ENCODE measurements around the gene RGS3. TPM values are rescaled to one million over a fixed set of nuclear protein-coding genes. Genes with fewer than 3 reads are reported as not detected.

The RGS3 gene
- total RNA-seq, 1 experiment from 2014 or later: 71.1 TPM

- POLR2A ChIA-PET: no interaction called here
- DNase-seq: no peak
- Histone ChIP-seq H3K4me1 (no peaks in the 10 kb centered on the region; the same call in 1 of the 2 replicates), H3K36me3 (ENCODE audit: control insufficient read depth, insufficient read depth, low read length) (no peaks in the 10 kb centered on the region), H3K4me3 (ENCODE audit: low read depth, low read length) (no peak overlapping the region), H3K27me3 (replicated peaks; ENCODE audit: control insufficient read depth, insufficient read depth, low read length) (no peaks in the 10 kb centered on the region), H3K9me3 (no peaks in the 10 kb centered on the region)
- Mint-ChIP-seq H3K4me1 (ENCODE audit: low read depth, unreplicated experiment) (no peaks in the 10 kb centered on the region), H3K4me3 (ENCODE audit: unreplicated experiment) (no peak overlapping the region), H3K36me3 (ENCODE audit: insufficient read depth, unreplicated experiment) (peaks cover 26% of the 10 kb centered on the region), H3K9me3 (ENCODE audit: unreplicated experiment) (no peaks in the 10 kb centered on the region), H3K27me3 (ENCODE audit: insufficient read depth, unreplicated experiment) (no peaks in the 10 kb centered on the region), H3K27ac (ENCODE audit: unreplicated experiment) (no peak overlapping the region)
- no peak for TF ChIP-seq CTCF (IDR thresholded peaks at IDR 0.05; ENCODE audit: insufficient read depth in 1 of 2, low read depth in 1 of 2, low read length in 1 of 2, severe bottlenecking in 1 of 2, unreplicated experiment in 1 of 2)
- CTCF ChIA-PET: interaction anchor here (9.2 kb wide), 1 partner anchor 59 kb away, joined by 191 read pairs; no protein-coding TSS in a partner anchor
- intact Hi-C loops (cut with micrococcal nuclease; ENCODE audit: unreplicated experiment): no loop called here
- no TSS peak for BruUV-seq (replicated peaks)
These were observed 133.2 kb downstream of the RGS3 start for GRCh38 chr9:113596616-113597320.

- DNase-seq: no peak
- Mint-ChIP-seq H3K9me3 (ENCODE audit: unreplicated experiment) (no peaks in the 10 kb centered on the region), H3K27me3 (ENCODE audit: insufficient read depth, unreplicated experiment) (no peaks in the 10 kb centered on the region), H3K27ac (ENCODE audit: unreplicated experiment) (no peak overlapping the region), H3K4me3 (ENCODE audit: unreplicated experiment) (no peak overlapping the region), H3K36me3 (ENCODE audit: insufficient read depth, unreplicated experiment) (peaks cover 20% of the 10 kb centered on the region), H3K4me1 (ENCODE audit: low read depth, unreplicated experiment) (peaks cover 6% of the 10 kb centered on the region)
- intact Hi-C loops (cut with micrococcal nuclease; ENCODE audit: unreplicated experiment): no loop called here
- no TSS peak for BruUV-seq (replicated peaks)
- Histone ChIP-seq H3K9me3 (no peaks in the 10 kb centered on the region), H3K27me3 (replicated peaks; ENCODE audit: control insufficient read depth, insufficient read depth, low read length) (no peaks in the 10 kb centered on the region), H3K4me3 (ENCODE audit: low read depth, low read length) (no peak overlapping the region), H3K36me3 (ENCODE audit: control insufficient read depth, insufficient read depth, low read length) (no peaks in the 10 kb centered on the region), H3K4me1 (peaks cover 8% of the 10 kb centered on the region)
- ChIA-PET POLR2A (interaction anchor here (0.5 kb wide), 1 partner anchor 135 kb away, joined by 3 read pairs; no protein-coding TSS in a partner anchor), CTCF (interaction anchor here (9.2 kb wide), 1 partner anchor 58 kb away, joined by 191 read pairs; no protein-coding TSS in a partner anchor)
- TF ChIP-seq CTCF (IDR thresholded peaks at IDR 0.05; ENCODE audit: insufficient read depth in 1 of 2, low read depth in 1 of 2, low read length in 1 of 2, severe bottlenecking in 1 of 2, unreplicated experiment in 1 of 2): no peak
These were observed 134.1 kb downstream of the RGS3 start for GRCh38 chr9:113597390-113598241.

- no peaks in the 10 kb centered on the region for H3K9me3 ChIP-seq
- BruUV-seq (replicated peaks): no TSS peak
- intact Hi-C loops (cut with micrococcal nuclease; ENCODE audit: unreplicated experiment): no loop called here
- no peak for TF ChIP-seq CTCF (IDR thresholded peaks at IDR 0.05; ENCODE audit: insufficient read depth in 1 of 2, low read depth in 1 of 2, low read length in 1 of 2, severe bottlenecking in 1 of 2, unreplicated experiment in 1 of 2)
- H3K4me3 ChIP-seq (ENCODE audit: low read depth, low read length): no peak overlapping the region
- Mint-ChIP-seq H3K4me1 (ENCODE audit: low read depth, unreplicated experiment) (peaks cover 15% of the 10 kb centered on the region), H3K36me3 (ENCODE audit: insufficient read depth, unreplicated experiment) (peaks cover 20% of the 10 kb centered on the region), H3K27me3 (ENCODE audit: insufficient read depth, unreplicated experiment) (no peaks in the 10 kb centered on the region), H3K9me3 (ENCODE audit: unreplicated experiment) (no peaks in the 10 kb centered on the region), H3K4me3 (ENCODE audit: unreplicated experiment) (no peak overlapping the region), H3K27ac (ENCODE audit: unreplicated experiment) (no peak overlapping the region)
- H3K27me3 ChIP-seq (replicated peaks; ENCODE audit: control insufficient read depth, insufficient read depth, low read length): no peaks in the 10 kb centered on the region
- CTCF ChIA-PET: interaction anchor here (0.6 to 1.2 kb wide), 2 partner anchors 9 to 59 kb away, joined by 4 to 5 read pairs; no protein-coding TSS in a partner anchor
- H3K4me1 ChIP-seq: peaks cover 17% of the 10 kb centered on the region
- DNase-seq: no peak
- POLR2A ChIA-PET: interaction anchor here (0.5 kb wide), 1 partner anchor 135 kb away, joined by 3 read pairs; no protein-coding TSS in a partner anchor
- H3K36me3 ChIP-seq (ENCODE audit: control insufficient read depth, insufficient read depth, low read length): no peaks in the 10 kb centered on the region
These were observed 134.9 kb downstream of the RGS3 start for GRCh38 chr9:113598451-113598850.
